Sigmoid colon (tissue), 7 donors: ENCODE results near the gene KRTAP10-3. TPM values are rescaled to one million over a fixed set of nuclear protein-coding genes. Genes with fewer than 3 reads are reported as not detected.

Source experiments
- DNase-seq: peaks from one replicate; pipeline ENCODE4 v3.0.0-alpha.2; 2019
- H3K27ac ChIP-seq, 4 donors: fragments of 200-600 bp; sonication (generic); one replicate each; pipeline ENCODE4 v1.5.1; 2016 to 2019; ENCODE audit warnings: mild to moderate bottlenecking in 1 of 4
- H3K27me3 ChIP-seq, 3 donors: fragments of 200-600 bp; sonication (generic); one replicate each; pipeline ENCODE4 v1.5.1; 2019; ENCODE audit warnings: mild to moderate bottlenecking in 1 of 3
- H3K36me3 ChIP-seq, 4 donors: fragments of 200-600 bp; sonication (generic); one replicate each; pipeline ENCODE4 v1.5.1; 2016 to 2019
- H3K4me1 ChIP-seq, 4 donors: fragments of 200-600 bp; sonication (generic); one replicate each; pipeline ENCODE4 v1.5.1; 2017 to 2019
- H3K4me3 ChIP-seq, 4 donors: fragments of 200-600 bp; sonication (generic); one replicate each; pipeline ENCODE4 v1.5.1; 2017 to 2019; ENCODE audit warnings: mild to moderate bottlenecking in 2 of 4, moderate library complexity in 1 of 4
- H3K9me3 ChIP-seq, 4 donors: fragments of 200-600 bp in 3 of 4; sonication (generic) in 3 of 4; one replicate each; pipeline versions ENCODE4 v1.5.1 to v1.6.1; 2013 to 2019
- CTCF ChIP-seq, 4 experiments: fragments of 450-650 bp in 3 of 4; fragments of 200-600 bp in 1 of 4; IDR thresholded peaks; one replicate each; pipeline ENCODE4 v1.5.1; 2016 to 2019; ENCODE audit warnings: antibody characterized with exemption in 4 of 4, mild to moderate bottlenecking in 3 of 4, moderate library complexity in 2 of 4
- EP300 ChIP-seq, 4 donors: sonication (generic); formaldehyde crosslinking; IDR thresholded peaks; one replicate each; pipeline ENCODE4 v1.6.1; 2017; ENCODE audit warnings: antibody characterized with exemption in 4 of 4
- POLR2A ChIP-seq, 2 donors: fragments of 450-650 bp; IDR thresholded peaks; one replicate each; pipeline ENCODE4 v1.6.1; 2016; ENCODE audit warnings: antibody characterized with exemption in 2 of 2, mild to moderate bottlenecking in 2 of 2, moderate library complexity in 2 of 2
- POLR2AphosphoS5 ChIP-seq, 4 donors: sonication (generic); formaldehyde crosslinking; IDR thresholded peaks; one replicate each; pipeline ENCODE4 v1.6.1; 2017; ENCODE audit warnings: antibody characterized with exemption in 4 of 4
- WGBS, 2 donors: extraction: QIAGEN DNeasy Blood & Tissue Kit; methylation state at CpG; one replicate each; pipeline ENCODE4 v1.1.7; 2013; 5-methylcytosine and 5-hydroxymethylcytosine counted together
- intact Hi-C: fragments of 100-400 bp; cut with DNase I; formaldehyde crosslinking; loops from one replicate; pipeline ENCODE4 v1.15.1; 2023
- polyA plus RNA-seq, 3 donors: library from polyadenylated mRNA; stranded (reverse); fragments of 200-250 nt; gene quantifications; one replicate each; pipeline ENCODE4 v1.2.3, GENCODE V29; 2013
- total RNA-seq, 4 donors: library from RNA; depleted of rRNA; stranded (reverse); fragments of >200 nt; gene quantifications; one replicate each; pipeline ENCODE4 v1.1.0, GENCODE V29; 2016
- donor health status: healthy with polysubstance abuse.
- donor health status: Bipolar disorder and iron deficiency.
- donor health status: healthy.

Gene KRTAP10-3
- total and polyA plus RNA-seq, 7 donors = 0.66 TPM; not detected in 6

GRCh38 chr21:44572959-44573583 lies 14.5 kb upstream of the KRTAP10-3 start:
- TF ChIP-seq CTCF (IDR thresholded peaks at IDR 0.05) = no peak
- TF ChIP-seq POLR2A (IDR thresholded peaks at IDR 0.05) = no peak
- no peak for TF ChIP-seq EP300 (IDR thresholded peaks at IDR 0.05)
- TF ChIP-seq POLR2AphosphoS5 (IDR thresholded peaks at IDR 0.05) = no peak
- Histone ChIP-seq H3K27me3 (peaks cover 0 to 14% (median 0%) of the 10 kb centered on the region in 3 donors), H3K4me1 (no peaks in the 10 kb centered on the region), H3K27ac (no peak overlapping the region), H3K9me3 (peaks cover 0 to 3% (median 2%) of the 10 kb centered on the region in 4 donors), H3K36me3 (no peaks in the 10 kb centered on the region), H3K4me3 (no peak overlapping the region)
- intact Hi-C loops = no loop called here
- no peak for DNase-seq
- WGBS, 2 donors = 85 to 87% methylated on average over 15 of the region's 15 CpGs

- H3K36me3 ChIP-seq = no peaks in the 10 kb centered on the region
- H3K4me3 ChIP-seq = no peak overlapping the region
- WGBS, 2 donors = 90 to 91% methylated on average over 40 of the region's 40 CpGs
- H3K27ac ChIP-seq = no peak overlapping the region
- intact Hi-C loops = no loop called here
- H3K27me3 ChIP-seq = peaks cover 0 to 14% (median 0%) of the 10 kb centered on the region in 3 donors
- DNase-seq = peak; percentile 57
- no peak for TF ChIP-seq POLR2AphosphoS5 (IDR thresholded peaks at IDR 0.05)
- peaks cover 0 to 3% (median 0%) of the 10 kb centered on the region in 4 donors for H3K9me3 ChIP-seq
- H3K4me1 ChIP-seq = no peaks in the 10 kb centered on the region
Observed at GRCh38 chr21:44571844-44572782, 13.5 kb upstream of the KRTAP10-3 start.

GRCh38 chr21:44571296-44571695 lies 12.7 kb upstream of the KRTAP10-3 start:
- WGBS, 2 donors = 68 to 81% methylated on average over 4 of the region's 4 CpGs
- DNase-seq = no peak
- intact Hi-C loops = no loop called here
- Histone ChIP-seq H3K4me3 (no peak overlapping the region), H3K4me1 (no peaks in the 10 kb centered on the region), H3K27me3 (peaks cover 0 to 14% (median 0%) of the 10 kb centered on the region in 3 donors), H3K27ac (no peak overlapping the region), H3K9me3 (peaks cover 0 to 3% (median 0%) of the 10 kb centered on the region in 4 donors), H3K36me3 (no peaks in the 10 kb centered on the region)
- TF ChIP-seq CTCF (IDR thresholded peaks at IDR 0.05) = no peak
- no peak for TF ChIP-seq POLR2AphosphoS5 (IDR thresholded peaks at IDR 0.05)
- TF ChIP-seq EP300 (IDR thresholded peaks at IDR 0.05) = no peak
- TF ChIP-seq POLR2A (IDR thresholded peaks at IDR 0.05) = no peak

GRCh38 chr21:44569861-44570517 lies 11.4 kb upstream of the KRTAP10-3 start:
- no peaks in the 10 kb centered on the region for H3K4me1 ChIP-seq
- WGBS, 2 donors = 87 to 88% methylated on average over 12 of the region's 12 CpGs
- no peak for TF ChIP-seq EP300 (IDR thresholded peaks at IDR 0.05)
- TF ChIP-seq POLR2A (IDR thresholded peaks at IDR 0.05) = no peak
- TF ChIP-seq POLR2AphosphoS5 (IDR thresholded peaks at IDR 0.05) = no peak
- TF ChIP-seq CTCF (IDR thresholded peaks at IDR 0.05) = no peak
- H3K36me3 ChIP-seq = no peaks in the 10 kb centered on the region
- no peak overlapping the region for H3K27ac ChIP-seq
- no peak overlapping the region for H3K4me3 ChIP-seq
- DNase-seq = peak; percentile 62
- intact Hi-C loops = no loop called here
- H3K27me3 ChIP-seq = peaks cover 0 to 14% (median 0%) of the 10 kb centered on the region in 3 donors
- peaks cover 0 to 3% (median 0%) of the 10 kb centered on the region in 4 donors for H3K9me3 ChIP-seq
